MCF 10A (cell line): Measurements from ENCODE around the gene GIT2. TPM values are rescaled to one million over a fixed set of nuclear protein-coding genes. Genes with fewer than 3 reads are reported as not detected.

Source experiments
- BruUV-seq: library from RNA; stranded (reverse); fragments of 400-500 nt; replicated peaks from 2 replicates; lab custom pipeline; 2021; lab: Mats Ljungman, UMichigan
- CTCF ChIA-PET: fragments of 300-600 bp; sonication (Branson Sonifier 250); formaldehyde crosslinking; extraction: SDS; loops from one replicate; lab custom pipeline; 2021; ENCODE audit warnings: antibody characterized with exemption, inconsistent platforms; lab: Yijun Ruan, JAX
- POLR2A ChIA-PET: fragments of 300-600, 350-650 bp; sonication (Branson Sonifier 250); formaldehyde crosslinking; extraction: SDS; loops from one replicate; lab custom pipeline; 2020; ENCODE audit warnings: antibody characterized with exemption, inconsistent platforms; lab: Yijun Ruan, JAX
- DNase-seq: peaks from one replicate; pipeline ENCODE4 v3.0.0-alpha.2; 2018; ENCODE audit not compliant: unreplicated experiment
- H3K27ac Mint-ChIP-seq: one replicate; pipeline ENCODE4 v1.8.0; 2022; ENCODE audit warnings: mild to moderate bottlenecking, low read depth, mixed read lengths; ENCODE audit not compliant: unreplicated experiment
- H3K27me3 Mint-ChIP-seq: one replicate; pipeline ENCODE4 v1.8.0; 2022; ENCODE audit warnings: mixed read lengths; ENCODE audit not compliant: insufficient read depth, unreplicated experiment
- H3K36me3 Mint-ChIP-seq: one replicate; pipeline ENCODE4 v1.8.0; 2022; ENCODE audit warnings: mild to moderate bottlenecking, moderate library complexity, mixed read lengths; ENCODE audit not compliant: insufficient read depth, unreplicated experiment
- H3K4me1 Mint-ChIP-seq: one replicate; pipeline ENCODE4 v1.8.0; 2022; ENCODE audit warnings: mixed read lengths; ENCODE audit not compliant: insufficient read depth, unreplicated experiment
- H3K4me3 Mint-ChIP-seq: one replicate; pipeline ENCODE4 v1.8.0; 2022; ENCODE audit warnings: mild to moderate bottlenecking, moderate library complexity, mixed read lengths; ENCODE audit not compliant: unreplicated experiment
- H3K9me3 Mint-ChIP-seq: one replicate; pipeline ENCODE4 v1.8.0; 2022; ENCODE audit warnings: mixed read lengths; ENCODE audit not compliant: unreplicated experiment
- intact Hi-C: fragments of 100-400 bp; cut with micrococcal nuclease; formaldehyde crosslinking; loops from 2 replicates; pipeline ENCODE4 v1.14.1; 2022
- total RNA-seq: library from RNA; stranded (reverse); gene quantifications from 2 replicates; pipeline ENCODE4 v1.2.3, GENCODE V29; 2022
- TF ChIP-seq, protein P1 (sequence below): fragments of 200-600 bp; IDR thresholded peaks from one replicate; pipeline ENCODE4 v1.8.0; 2022; ENCODE audit warnings: antibody characterized with exemption, mild to moderate bottlenecking; ENCODE audit not compliant: unreplicated experiment

The GIT2 gene
- total RNA-seq, 1 experiment from 2014 or later: 30.0 TPM

DNA sequence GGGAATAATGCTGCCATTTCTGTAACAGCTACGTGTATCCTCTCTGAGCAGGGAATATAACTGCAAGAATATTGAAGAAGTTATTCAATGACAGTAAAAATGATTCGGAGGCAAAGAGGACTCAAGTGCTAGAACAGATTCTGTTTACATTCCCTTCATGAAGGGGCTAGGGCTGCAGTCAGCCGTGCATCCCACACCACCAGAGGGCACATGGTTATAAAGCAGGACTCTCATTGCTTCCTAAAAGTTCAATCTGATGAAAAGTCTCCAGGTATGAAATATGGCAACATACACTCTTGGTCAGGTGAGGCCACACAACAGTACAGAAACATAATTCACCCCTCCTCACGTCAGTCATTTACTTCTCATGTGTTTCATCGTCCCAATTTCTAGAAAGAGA is 62.1 kb downstream of the GIT2 start:
- H3K36me3 Mint-ChIP-seq: peaks cover 78% of the 10 kb centered on the region
- peak; percentile 5 for DNase-seq
- H3K4me1 Mint-ChIP-seq: no peaks in the 10 kb centered on the region
- CTCF ChIA-PET: interaction anchor here (0.6 to 1.5 kb wide), 2 partner anchors 10 to 80 kb away, joined by 3 to 5 read pairs; no protein-coding TSS in a partner anchor
- POLR2A ChIA-PET: interaction anchor here (1.4 to 1.7 kb wide), 2 partner anchors 11 to 65 kb away, joined by 3 to 6 read pairs; no protein-coding TSS in a partner anchor
- no peak overlapping the region for H3K27ac Mint-ChIP-seq
- no peaks in the 10 kb centered on the region for H3K9me3 Mint-ChIP-seq
- no peak overlapping the region for H3K4me3 Mint-ChIP-seq
- TF ChIP-seq, protein P1, sequence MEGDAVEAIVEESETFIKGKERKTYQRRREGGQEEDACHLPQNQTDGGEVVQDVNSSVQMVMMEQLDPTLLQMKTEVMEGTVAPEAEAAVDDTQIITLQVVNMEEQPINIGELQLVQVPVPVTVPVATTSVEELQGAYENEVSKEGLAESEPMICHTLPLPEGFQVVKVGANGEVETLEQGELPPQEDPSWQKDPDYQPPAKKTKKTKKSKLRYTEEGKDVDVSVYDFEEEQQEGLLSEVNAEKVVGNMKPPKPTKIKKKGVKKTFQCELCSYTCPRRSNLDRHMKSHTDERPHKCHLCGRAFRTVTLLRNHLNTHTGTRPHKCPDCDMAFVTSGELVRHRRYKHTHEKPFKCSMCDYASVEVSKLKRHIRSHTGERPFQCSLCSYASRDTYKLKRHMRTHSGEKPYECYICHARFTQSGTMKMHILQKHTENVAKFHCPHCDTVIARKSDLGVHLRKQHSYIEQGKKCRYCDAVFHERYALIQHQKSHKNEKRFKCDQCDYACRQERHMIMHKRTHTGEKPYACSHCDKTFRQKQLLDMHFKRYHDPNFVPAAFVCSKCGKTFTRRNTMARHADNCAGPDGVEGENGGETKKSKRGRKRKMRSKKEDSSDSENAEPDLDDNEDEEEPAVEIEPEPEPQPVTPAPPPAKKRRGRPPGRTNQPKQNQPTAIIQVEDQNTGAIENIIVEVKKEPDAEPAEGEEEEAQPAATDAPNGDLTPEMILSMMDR: no peak
- intact Hi-C loops: no loop called here
- no TSS peak for BruUV-seq
- no peaks in the 10 kb centered on the region for H3K27me3 Mint-ChIP-seq

DNA sequence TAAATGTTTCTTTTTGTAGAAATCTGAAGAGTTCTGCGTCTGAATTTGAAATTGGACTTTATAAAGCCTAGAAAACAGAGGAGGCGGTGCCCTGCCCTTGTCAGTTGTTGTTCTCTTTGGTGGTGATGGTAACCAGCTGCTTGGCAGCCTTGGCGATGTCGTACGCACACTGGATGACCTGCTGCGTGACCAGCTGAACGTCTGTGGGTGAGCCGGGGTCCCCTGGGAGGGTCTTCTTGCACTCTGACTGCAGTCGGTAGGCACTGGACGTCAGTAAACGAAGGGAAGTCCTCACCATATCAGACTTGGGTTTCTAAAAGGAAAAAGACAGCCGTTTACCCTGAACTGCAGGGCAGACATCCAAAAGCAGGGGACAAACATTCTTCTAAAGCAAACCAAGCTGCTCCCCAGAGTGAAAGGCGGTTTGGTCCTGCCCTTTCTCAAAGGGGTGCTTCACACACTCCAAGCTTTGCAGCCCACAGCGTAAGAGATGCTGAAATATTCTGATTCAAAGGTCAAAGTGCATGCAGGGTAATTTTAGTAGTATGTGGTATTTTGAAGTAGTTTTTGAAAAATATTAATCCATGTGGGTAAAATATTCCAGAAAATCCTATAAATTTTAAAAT is 63.2 kb downstream of the GIT2 start:
- Mint-ChIP-seq H3K27ac (no peak overlapping the region), H3K36me3 (peaks cover 69% of the 10 kb centered on the region), H3K4me1 (no peaks in the 10 kb centered on the region), H3K4me3 (no peak overlapping the region), H3K27me3 (no peaks in the 10 kb centered on the region), H3K9me3 (no peaks in the 10 kb centered on the region)
- TF ChIP-seq, protein P1: no peak
- CTCF ChIA-PET: interaction anchor here (1.5 kb wide), 1 partner anchor 79 kb away, joined by 5 read pairs; no protein-coding TSS in a partner anchor
- BruUV-seq: no TSS peak
- DNase-seq: no peak
- intact Hi-C loops: no loop called here
- POLR2A ChIA-PET: interaction anchor here (0.9 to 1.7 kb wide), 3 partner anchors 12 to 66 kb away, joined by 3 to 6 read pairs (median 4); no protein-coding TSS in a partner anchor

DNA sequence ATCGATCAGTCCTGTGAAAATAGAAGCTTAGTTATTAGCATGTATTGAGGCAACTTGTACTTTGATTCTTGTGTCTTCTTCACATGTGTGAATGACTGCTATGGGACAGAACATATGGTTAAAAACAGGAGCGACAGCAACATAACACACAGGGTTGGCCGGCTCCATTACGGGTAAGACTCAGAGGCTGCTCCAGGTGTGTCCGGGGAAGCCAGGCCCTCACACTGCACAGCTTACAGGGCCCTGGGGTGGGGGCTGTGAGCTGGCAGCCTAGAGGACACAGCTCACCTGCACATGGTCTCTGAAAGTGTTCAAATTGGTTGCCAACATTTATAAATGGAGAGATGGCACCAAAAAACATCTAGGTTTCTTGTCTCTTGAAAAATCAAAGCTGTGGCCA is 65.0 kb downstream of the GIT2 start:
- H3K27me3 Mint-ChIP-seq: no peaks in the 10 kb centered on the region
- POLR2A ChIA-PET: interaction anchor here (1.1 kb wide), 1 partner anchor 11 kb away, joined by 3 read pairs; no protein-coding TSS in a partner anchor

More for the DNA sequence above, 65.0 kb downstream of the GIT2 start:
- Mint-ChIP-seq H3K4me1 (no peaks in the 10 kb centered on the region), H3K9me3 (no peaks in the 10 kb centered on the region), H3K27ac (no peak overlapping the region), H3K36me3 (peaks cover 60% of the 10 kb centered on the region), H3K4me3 (no peak overlapping the region)
- BruUV-seq: no TSS peak
- TF ChIP-seq, protein P1: no peak
- CTCF ChIA-PET: interaction anchor here (0.9 to 1.5 kb wide), 3 partner anchors 11 to 126 kb away, joined by 3 to 5 read pairs (median 4); no protein-coding TSS in a partner anchor
- DNase-seq: no peak
- intact Hi-C loops: no loop called here
